Colonic mucosa (tissue), 4 donors: ENCODE data around the gene LENG8. TPM values are rescaled to one million over a fixed set of nuclear protein-coding genes. Genes with fewer than 3 reads are reported as not detected.

Experiments used
- DNase-seq: peaks from one replicate; pipeline ENCODE4 v3.0.0-alpha.2; 2020
- H3K27ac ChIP-seq: fragments of 200-600 bp; one replicate; pipeline ENCODE4 v1.8.0; 2021
- H3K27me3 ChIP-seq: fragments of 200-600 bp; one replicate; pipeline ENCODE4 v1.8.0; 2021
- H3K36me3 ChIP-seq: fragments of 200-600 bp; one replicate; pipeline ENCODE4 v1.8.0; 2021
- H3K4me1 ChIP-seq: fragments of 200-600 bp; one replicate; pipeline ENCODE4 v1.8.0; 2021; ENCODE audit warnings: mild to moderate bottlenecking
- H3K4me3 ChIP-seq: fragments of 200-600 bp; one replicate; pipeline ENCODE4 v1.8.0; 2021
- H3K9ac ChIP-seq, 2 donors: one replicate each; pipeline ENCODE4 v1.7.0; 2013; ENCODE audit warnings: control low read depth in 2 of 2, low read depth in 2 of 2, low read length in 2 of 2
- H3K9me3 ChIP-seq: fragments of 200-600 bp; one replicate; pipeline ENCODE4 v1.8.0; 2021
- intact Hi-C: fragments of 100-400 bp; cut with DNase I; formaldehyde crosslinking; loops from one replicate; pipeline ENCODE4 v1.14.1; 2022
- total RNA-seq, 2 donors: library from RNA; stranded (reverse); fragmentation: NEBNext Ultra II Directional in 1 of 2; extraction: Animal tissue kit (Norgen Biotek cat#: 25700) in 1 of 2; gene quantifications; one replicate each; pipeline ENCODE4 v1.2.1, GENCODE V29; 2021
- TF ChIP-seq, protein P1 (sequence below): fragments of 200-600 bp; IDR thresholded peaks from one replicate; pipeline ENCODE4 v1.8.0; 2022; ENCODE audit warnings: antibody characterized with exemption, mild to moderate bottlenecking
- donor health status: healthy.
- donor health status: DM: no; HTN: no; CAD: no.
- donor health status: DM: no; HTN: no; CAD: no.

Gene LENG8
- total RNA-seq, 2 donors from 2014 or later = 80.2 to 154 TPM

GRCh38 chr19:54482889-54483288, 33.9 kb downstream of the LENG8 start:
- Histone ChIP-seq H3K4me1 (no peaks in the 10 kb centered on the region), H3K36me3 (no peaks in the 10 kb centered on the region), H3K9me3 (no peaks in the 10 kb centered on the region), H3K27ac (no peak overlapping the region), H3K27me3 (no peaks in the 10 kb centered on the region), H3K9ac (no peak overlapping the region), H3K4me3 (no peak overlapping the region)
- intact Hi-C loops = loop anchor here (5.0 kb wide), 1 partner anchor 194 kb away; no protein-coding TSS in a partner anchor
- no peak for DNase-seq
- TF ChIP-seq, protein P1, sequence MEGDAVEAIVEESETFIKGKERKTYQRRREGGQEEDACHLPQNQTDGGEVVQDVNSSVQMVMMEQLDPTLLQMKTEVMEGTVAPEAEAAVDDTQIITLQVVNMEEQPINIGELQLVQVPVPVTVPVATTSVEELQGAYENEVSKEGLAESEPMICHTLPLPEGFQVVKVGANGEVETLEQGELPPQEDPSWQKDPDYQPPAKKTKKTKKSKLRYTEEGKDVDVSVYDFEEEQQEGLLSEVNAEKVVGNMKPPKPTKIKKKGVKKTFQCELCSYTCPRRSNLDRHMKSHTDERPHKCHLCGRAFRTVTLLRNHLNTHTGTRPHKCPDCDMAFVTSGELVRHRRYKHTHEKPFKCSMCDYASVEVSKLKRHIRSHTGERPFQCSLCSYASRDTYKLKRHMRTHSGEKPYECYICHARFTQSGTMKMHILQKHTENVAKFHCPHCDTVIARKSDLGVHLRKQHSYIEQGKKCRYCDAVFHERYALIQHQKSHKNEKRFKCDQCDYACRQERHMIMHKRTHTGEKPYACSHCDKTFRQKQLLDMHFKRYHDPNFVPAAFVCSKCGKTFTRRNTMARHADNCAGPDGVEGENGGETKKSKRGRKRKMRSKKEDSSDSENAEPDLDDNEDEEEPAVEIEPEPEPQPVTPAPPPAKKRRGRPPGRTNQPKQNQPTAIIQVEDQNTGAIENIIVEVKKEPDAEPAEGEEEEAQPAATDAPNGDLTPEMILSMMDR = no peak

DNA sequence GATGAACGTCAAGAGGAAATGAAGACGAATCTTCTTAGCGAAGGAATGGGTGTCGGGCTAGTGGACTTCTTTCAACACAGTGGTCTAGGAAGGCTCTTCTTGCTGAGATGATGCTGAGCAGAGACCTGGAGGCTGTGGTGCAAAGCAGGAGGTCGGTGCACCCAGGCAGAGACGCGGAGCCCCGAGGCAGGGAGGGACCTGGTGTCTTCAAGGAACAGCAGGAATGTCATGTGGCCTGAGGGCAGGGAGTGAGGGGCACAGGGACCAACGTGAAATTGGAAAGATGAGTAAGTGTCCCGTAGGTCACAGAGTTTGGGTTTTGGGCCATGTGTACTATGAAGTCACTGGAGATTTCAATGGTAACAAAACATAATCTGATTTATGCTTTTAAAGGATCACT, 35.5 kb downstream of the LENG8 start:
- no peak for DNase-seq
- Histone ChIP-seq H3K9ac (no peak overlapping the region), H3K27ac (no peak overlapping the region), H3K4me3 (no peak overlapping the region), H3K9me3 (no peaks in the 10 kb centered on the region), H3K4me1 (no peaks in the 10 kb centered on the region), H3K27me3 (no peaks in the 10 kb centered on the region), H3K36me3 (no peaks in the 10 kb centered on the region)
- TF ChIP-seq, protein P1 = no peak
- intact Hi-C loops = loop anchor here (5.0 kb wide), 1 partner anchor 193 kb away; no protein-coding TSS in a partner anchor

GRCh38 chr19:54485851-54486250, 36.9 kb downstream of the LENG8 start:
- Histone ChIP-seq H3K4me3 (no peak overlapping the region), H3K4me1 (no peaks in the 10 kb centered on the region), H3K27ac (no peak overlapping the region), H3K36me3 (no peaks in the 10 kb centered on the region), H3K9ac (no peak overlapping the region), H3K9me3 (no peaks in the 10 kb centered on the region), H3K27me3 (no peaks in the 10 kb centered on the region)
- DNase-seq = no peak
- TF ChIP-seq, protein P1 = no peak
- intact Hi-C loops = no loop called here

DNA sequence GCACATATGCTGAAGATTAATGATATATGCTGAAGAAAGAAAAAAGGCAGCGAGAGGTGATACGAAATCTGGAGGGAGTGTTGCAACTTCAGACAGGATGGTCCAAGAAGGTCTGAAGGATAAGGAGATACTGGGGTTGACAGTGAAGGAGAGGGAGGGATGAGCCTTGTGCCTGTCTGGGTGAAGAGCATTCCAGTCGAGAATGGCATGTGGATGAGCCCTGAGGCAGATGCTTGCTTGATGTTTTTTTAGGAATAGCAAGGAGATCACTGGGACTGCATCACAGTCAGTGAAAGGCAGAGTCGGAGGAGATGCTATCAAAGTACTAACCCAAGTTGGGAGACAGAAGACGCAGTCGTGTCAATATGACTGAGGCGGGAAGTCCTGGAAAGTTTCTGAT, 40.3 kb downstream of the LENG8 start:
- intact Hi-C loops = no loop called here
- no peak overlapping the region for H3K27ac ChIP-seq
- no peak for DNase-seq
- H3K27me3 ChIP-seq = no peaks in the 10 kb centered on the region
- H3K4me1 ChIP-seq = no peaks in the 10 kb centered on the region
- H3K9me3 ChIP-seq = no peaks in the 10 kb centered on the region
- TF ChIP-seq, protein P1 = no peak
- H3K36me3 ChIP-seq = no peaks in the 10 kb centered on the region
- no peak overlapping the region for H3K4me3 ChIP-seq
- H3K9ac ChIP-seq = no peak overlapping the region

DNA sequence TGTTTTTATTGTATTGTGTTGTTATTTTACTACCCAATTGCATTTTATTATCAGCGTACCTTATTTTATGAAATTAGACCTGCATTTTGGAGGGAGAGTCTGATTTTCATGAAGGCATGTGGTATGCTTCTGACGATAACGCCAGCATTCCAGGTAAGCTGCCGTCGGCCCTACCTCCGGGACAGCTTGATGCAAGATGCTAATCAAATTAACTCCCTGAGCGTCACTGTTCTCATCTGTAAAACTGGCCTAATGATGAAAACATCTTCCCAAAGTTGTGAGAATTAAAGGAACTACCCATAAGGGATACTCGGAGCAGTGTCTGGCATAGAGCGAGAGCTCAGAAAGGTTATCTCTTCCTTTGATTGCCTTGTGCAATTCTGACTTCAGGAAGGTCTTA, 40.8 kb downstream of the LENG8 start:
- intact Hi-C loops = no loop called here
- H3K36me3 ChIP-seq = no peaks in the 10 kb centered on the region
- H3K27ac ChIP-seq = no peak overlapping the region
- H3K4me1 ChIP-seq = no peaks in the 10 kb centered on the region
- TF ChIP-seq, protein P1 = no peak
- no peaks in the 10 kb centered on the region for H3K27me3 ChIP-seq
- no peak overlapping the region for H3K9ac ChIP-seq
- H3K4me3 ChIP-seq = no peak overlapping the region
- no peak for DNase-seq
- H3K9me3 ChIP-seq = no peaks in the 10 kb centered on the region
